Astrocyte (in vitro differentiated cells and primary cell): ENCODE data around the gene DQX1. TPM values are rescaled to one million over a fixed set of nuclear protein-coding genes. Genes with fewer than 3 reads are reported as not detected.
A peak's percentile ranks its signal among the peaks of the same experiment; 100 is the strongest.

Experiments used
- DNase-seq: peaks from one replicate; pipeline ENCODE4 v3.0.0-alpha.2; 2010; ENCODE audit warnings: low read depth
- FAIRE-seq: peaks from 2 replicates; lab custom pipeline; 2011; peaks lifted over from hg19 to GRCh38; lab: Jason Lieb, UNC
- H2AFZ ChIP-seq: 2 replicates; pipeline ENCODE4 v1.6.0; 2012; ENCODE audit warnings: low read depth, low read length, inconsistent platforms
- H3K27ac ChIP-seq: 2 replicates; pipeline ENCODE4 v1.5.1; 2011; ENCODE audit warnings: low read depth, low read length, inconsistent platforms
- H3K27me3 ChIP-seq: 2 replicates; pipeline ENCODE4 v1.6.0; 2011; ENCODE audit warnings: low read length, inconsistent platforms; ENCODE audit not compliant: insufficient read depth
- H3K36me3 ChIP-seq: 2 replicates; pipeline ENCODE4 v1.5.1; 2011; ENCODE audit warnings: low read length, inconsistent platforms; ENCODE audit not compliant: insufficient read depth
- H3K4me1 ChIP-seq: 2 replicates; pipeline ENCODE4 v1.5.1; 2011; ENCODE audit warnings: low read length, inconsistent platforms; ENCODE audit not compliant: insufficient read depth
- H3K4me2 ChIP-seq: 2 replicates; pipeline ENCODE4 v1.6.0; 2012; ENCODE audit warnings: low read length, inconsistent platforms
- H3K4me3 ChIP-seq: 2 replicates; pipeline ENCODE4 v1.5.1; 2011; ENCODE audit warnings: low read depth, mild to moderate bottlenecking, low read length, inconsistent platforms; ENCODE audit not compliant: insufficient read depth
- H3K79me2 ChIP-seq: 2 replicates; pipeline ENCODE4 v1.6.0; 2012; ENCODE audit warnings: mild to moderate bottlenecking, low read length, inconsistent platforms; ENCODE audit not compliant: insufficient read depth
- H3K9ac ChIP-seq: 2 replicates; pipeline ENCODE4 v1.6.0; 2012; ENCODE audit warnings: mild to moderate bottlenecking, low read length, inconsistent platforms
- H3K9me3 ChIP-seq: 2 replicates; pipeline ENCODE4 v1.5.1; 2012; ENCODE audit warnings: low read depth, mild to moderate bottlenecking, low read length, inconsistent platforms; ENCODE audit not compliant: insufficient read depth
- H4K20me1 ChIP-seq: 2 replicates; pipeline ENCODE4 v1.6.0; 2012; ENCODE audit warnings: low read length, inconsistent platforms; ENCODE audit not compliant: insufficient read depth
- H3K27ac Mint-ChIP-seq: one replicate; pipeline ENCODE4 v1.8.0; 2021; ENCODE audit warnings: mild to moderate bottlenecking, mixed read lengths; ENCODE audit not compliant: unreplicated experiment
- H3K27me3 Mint-ChIP-seq: one replicate; pipeline ENCODE4 v1.8.0; 2021; ENCODE audit warnings: low read depth, mixed read lengths; ENCODE audit not compliant: unreplicated experiment
- H3K36me3 Mint-ChIP-seq: one replicate; pipeline ENCODE4 v1.8.0; 2021; ENCODE audit warnings: low read depth, mixed read lengths; ENCODE audit not compliant: unreplicated experiment
- H3K4me1 Mint-ChIP-seq: one replicate; pipeline ENCODE4 v1.8.0; 2021; ENCODE audit warnings: low read depth, mixed read lengths; ENCODE audit not compliant: unreplicated experiment
- H3K4me3 Mint-ChIP-seq: one replicate; pipeline ENCODE4 v1.8.0; 2021; ENCODE audit warnings: mild to moderate bottlenecking, moderate library complexity, mixed read lengths; ENCODE audit not compliant: unreplicated experiment
- H3K9me3 Mint-ChIP-seq: one replicate; pipeline ENCODE4 v1.8.0; 2021; ENCODE audit warnings: mild to moderate bottlenecking, mixed read lengths; ENCODE audit not compliant: unreplicated experiment
- EZH2 ChIP-seq: IDR thresholded peaks from 2 replicates; pipeline ENCODE4 v1.6.1; 2012; ENCODE audit warnings: mild to moderate bottlenecking, low read length, inconsistent platforms; ENCODE audit not compliant: insufficient read depth
- total RNA-seq: library from RNA; stranded (reverse); gene quantifications from 2 replicates; pipeline ENCODE4 v1.2.1, GENCODE V29; 2021
- TF ChIP-seq, protein P1 (sequence below): IDR thresholded peaks from 2 replicates; pipeline ENCODE4 v1.5.1; 2011; ENCODE audit warnings: low read depth, mild to moderate bottlenecking, inconsistent platforms, low read length, moderate library complexity; ENCODE audit not compliant: insufficient read depth

DQX1 gene
- total RNA-seq, 1 donor from 2014 or later, result 0.73 TPM

DNA sequence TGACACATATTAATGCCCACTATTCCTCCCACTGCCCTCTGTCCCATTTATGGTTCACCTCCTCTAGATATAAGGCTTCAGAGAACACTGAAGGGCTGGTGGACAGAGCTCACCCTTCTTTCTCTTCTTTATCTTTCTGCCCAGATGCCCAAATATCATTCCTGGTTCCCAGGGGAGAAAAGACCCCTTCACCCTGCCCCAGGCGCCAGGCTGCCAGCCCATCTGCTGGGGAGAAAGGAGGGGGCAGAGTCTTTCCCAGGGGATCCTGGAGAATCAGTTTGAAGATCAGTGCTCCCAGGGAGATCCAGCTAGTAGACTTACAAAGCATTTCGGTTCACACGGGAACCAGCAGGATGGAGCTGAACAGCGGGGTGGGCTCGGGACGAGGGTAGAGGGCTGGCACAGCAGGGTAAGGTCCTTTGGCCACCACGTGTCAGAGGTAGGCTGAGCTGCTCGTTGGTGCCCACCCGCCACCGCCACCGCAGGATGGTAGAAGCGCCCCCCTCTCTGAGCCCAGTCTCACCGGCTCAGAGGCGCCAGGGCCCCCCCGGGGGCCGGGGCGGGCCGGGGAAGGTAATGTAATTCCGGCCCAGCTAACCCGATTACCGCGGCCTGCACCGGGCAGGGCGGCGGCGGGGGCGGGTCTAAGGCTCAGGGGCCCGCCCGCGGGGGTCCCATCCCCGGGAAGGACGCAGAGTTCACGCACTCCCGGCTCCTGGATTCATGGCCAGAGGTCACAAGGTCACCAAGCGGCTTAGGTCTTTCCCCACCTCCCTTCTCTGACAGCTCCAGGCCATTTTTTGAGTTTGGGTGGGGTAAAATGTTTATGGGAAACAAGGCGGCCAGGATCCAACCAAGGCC, 13.1 kb downstream of the DQX1 start:
- H3K4me1 Mint-ChIP-seq, result peaks cover 3% of the 10 kb centered on the region
- H3K9me3 ChIP-seq, result no peaks in the 10 kb centered on the region
- H3K27ac Mint-ChIP-seq, result peak overlapping the region; percentile 66
- peaks cover 8% of the 10 kb centered on the region for H3K9me3 Mint-ChIP-seq
- no peaks in the 10 kb centered on the region for H3K36me3 Mint-ChIP-seq
- H3K27me3 ChIP-seq, result peaks cover 73% of the 10 kb centered on the region
- H2AFZ ChIP-seq, result no peak overlapping the region
- H3K27ac ChIP-seq, result no peak overlapping the region
- no peak for TF ChIP-seq EZH2
- TF ChIP-seq, protein P1, sequence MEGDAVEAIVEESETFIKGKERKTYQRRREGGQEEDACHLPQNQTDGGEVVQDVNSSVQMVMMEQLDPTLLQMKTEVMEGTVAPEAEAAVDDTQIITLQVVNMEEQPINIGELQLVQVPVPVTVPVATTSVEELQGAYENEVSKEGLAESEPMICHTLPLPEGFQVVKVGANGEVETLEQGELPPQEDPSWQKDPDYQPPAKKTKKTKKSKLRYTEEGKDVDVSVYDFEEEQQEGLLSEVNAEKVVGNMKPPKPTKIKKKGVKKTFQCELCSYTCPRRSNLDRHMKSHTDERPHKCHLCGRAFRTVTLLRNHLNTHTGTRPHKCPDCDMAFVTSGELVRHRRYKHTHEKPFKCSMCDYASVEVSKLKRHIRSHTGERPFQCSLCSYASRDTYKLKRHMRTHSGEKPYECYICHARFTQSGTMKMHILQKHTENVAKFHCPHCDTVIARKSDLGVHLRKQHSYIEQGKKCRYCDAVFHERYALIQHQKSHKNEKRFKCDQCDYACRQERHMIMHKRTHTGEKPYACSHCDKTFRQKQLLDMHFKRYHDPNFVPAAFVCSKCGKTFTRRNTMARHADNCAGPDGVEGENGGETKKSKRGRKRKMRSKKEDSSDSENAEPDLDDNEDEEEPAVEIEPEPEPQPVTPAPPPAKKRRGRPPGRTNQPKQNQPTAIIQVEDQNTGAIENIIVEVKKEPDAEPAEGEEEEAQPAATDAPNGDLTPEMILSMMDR, result no peak
- H3K4me1 ChIP-seq, result peaks cover 15% of the 10 kb centered on the region
- no peaks in the 10 kb centered on the region for H3K79me2 ChIP-seq
- no peak overlapping the region for H3K9ac ChIP-seq
- peaks cover 68% of the 10 kb centered on the region for H3K27me3 Mint-ChIP-seq
- no peak for FAIRE-seq
- DNase-seq, result no peak
- H3K4me3 Mint-ChIP-seq, result no peak overlapping the region
- no peaks in the 10 kb centered on the region for H3K36me3 ChIP-seq
- no peak overlapping the region for H3K4me2 ChIP-seq
- H3K4me3 ChIP-seq, result no peak overlapping the region
- peaks cover 6% of the 10 kb centered on the region for H4K20me1 ChIP-seq

GRCh38 chr2:74511104-74511989, 14.7 kb downstream of the DQX1 start:
- H3K27me3 ChIP-seq, result peaks cover 59% of the 10 kb centered on the region
- no peak for FAIRE-seq
- no peaks in the 10 kb centered on the region for H3K9me3 ChIP-seq
- no peak overlapping the region for H2AFZ ChIP-seq
- H3K9ac ChIP-seq, result no peak overlapping the region
- Mint-ChIP-seq H3K9me3 (no peaks in the 10 kb centered on the region), H3K27ac (no peak overlapping the region), H3K27me3 (peaks cover 51% of the 10 kb centered on the region), H3K36me3 (peaks cover 5% of the 10 kb centered on the region), H3K4me3 (no peak overlapping the region), H3K4me1 (peaks cover 8% of the 10 kb centered on the region)
- H3K36me3 ChIP-seq, result no peaks in the 10 kb centered on the region
- H3K4me1 ChIP-seq, result peaks cover 23% of the 10 kb centered on the region
- peaks cover 6% of the 10 kb centered on the region for H4K20me1 ChIP-seq
- H3K79me2 ChIP-seq, result peaks cover 9% of the 10 kb centered on the region
- TF ChIP-seq, protein P1, result no peak
- TF ChIP-seq EZH2, result peak; percentile 49
- no peak overlapping the region for H3K4me3 ChIP-seq
- H3K4me2 ChIP-seq, result no peak overlapping the region
- no peak overlapping the region for H3K27ac ChIP-seq
- no peak for DNase-seq
